Upper lobe of right lung (tissue), 1 donor: Measurements from ENCODE around the gene LYSMD3. TPM values are rescaled to one million over a fixed set of nuclear protein-coding genes. Genes with fewer than 3 reads are reported as not detected.

Experiments
- ATAC-seq: fragments of 200-7000 bp; cut with Tn5 transposase; one replicate; pipeline ENCODE4 v1.9.1; 2020; ENCODE audit warnings: mild to moderate bottlenecking, moderate library complexity
- DNase-seq: peaks from one replicate; pipeline ENCODE4 v3.0.0-alpha.2; 2020
- H3K27ac ChIP-seq: fragments of 200-600 bp; one replicate; pipeline ENCODE4 v1.8.0; 2022
- H3K27me3 ChIP-seq: fragments of 200-600 bp; one replicate; pipeline ENCODE4 v1.8.0; 2022; ENCODE audit warnings: mild to moderate bottlenecking
- H3K36me3 ChIP-seq: fragments of 200-600 bp; one replicate; pipeline ENCODE4 v1.8.0; 2022
- H3K4me1 ChIP-seq: fragments of 200-600 bp; one replicate; pipeline ENCODE4 v1.8.0; 2022
- H3K4me3 ChIP-seq: fragments of 200-600 bp; one replicate; pipeline ENCODE4 v1.8.0; 2022; ENCODE audit warnings: mild to moderate bottlenecking
- H3K9me3 ChIP-seq: fragments of 200-600 bp; one replicate; pipeline ENCODE4 v1.8.0; 2022
- intact Hi-C: fragments of 100-400 bp; cut with DNase I; formaldehyde crosslinking; loops from one replicate; pipeline ENCODE4 v1.11.0; 2022
- total RNA-seq: library from RNA; stranded (reverse); fragmentation: NEBNext Ultra II Directional; extraction: Animal tissue kit (Norgen Biotek cat#: 25700); gene quantifications from one replicate; pipeline ENCODE4 v1.2.1, GENCODE V29; 2021
- TF ChIP-seq, protein P1 (sequence below): fragments of 200-600 bp; IDR thresholded peaks from one replicate; pipeline ENCODE4 v1.8.0; 2022; ENCODE audit warnings: antibody characterized with exemption
- donor health status: DM: no; HTN: yes; CAD: no; lungs with severe emphysema.

Gene LYSMD3
- total RNA-seq, 1 donor from 2014 or later = 21.0 TPM

DNA sequence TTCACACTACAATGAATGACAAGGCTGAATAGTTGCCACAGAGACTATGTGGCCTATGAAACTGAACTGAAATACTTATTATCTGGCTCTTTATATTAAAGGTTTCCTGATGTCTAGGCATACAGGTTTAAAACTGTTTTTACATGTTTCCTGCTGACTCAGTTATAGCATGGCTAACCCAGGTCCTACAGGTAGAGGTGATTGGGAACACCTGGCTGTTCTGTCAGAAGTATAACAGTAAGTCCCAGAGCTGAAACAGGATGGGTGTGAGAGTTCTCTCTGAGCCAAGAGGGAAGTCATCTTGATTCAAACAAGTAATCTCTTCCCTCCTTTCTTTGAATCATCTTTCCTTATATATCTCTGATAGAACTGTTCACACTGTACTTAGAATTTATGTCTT lies 24.3 kb upstream of the LYSMD3 start:
- H3K9me3 ChIP-seq = no peaks in the 10 kb centered on the region
- intact Hi-C loops = no loop called here
- H3K4me3 ChIP-seq = no peak overlapping the region
- peaks cover 8% of the 10 kb centered on the region for H3K4me1 ChIP-seq
- H3K27ac ChIP-seq = no peak overlapping the region
- TF ChIP-seq, protein P1, sequence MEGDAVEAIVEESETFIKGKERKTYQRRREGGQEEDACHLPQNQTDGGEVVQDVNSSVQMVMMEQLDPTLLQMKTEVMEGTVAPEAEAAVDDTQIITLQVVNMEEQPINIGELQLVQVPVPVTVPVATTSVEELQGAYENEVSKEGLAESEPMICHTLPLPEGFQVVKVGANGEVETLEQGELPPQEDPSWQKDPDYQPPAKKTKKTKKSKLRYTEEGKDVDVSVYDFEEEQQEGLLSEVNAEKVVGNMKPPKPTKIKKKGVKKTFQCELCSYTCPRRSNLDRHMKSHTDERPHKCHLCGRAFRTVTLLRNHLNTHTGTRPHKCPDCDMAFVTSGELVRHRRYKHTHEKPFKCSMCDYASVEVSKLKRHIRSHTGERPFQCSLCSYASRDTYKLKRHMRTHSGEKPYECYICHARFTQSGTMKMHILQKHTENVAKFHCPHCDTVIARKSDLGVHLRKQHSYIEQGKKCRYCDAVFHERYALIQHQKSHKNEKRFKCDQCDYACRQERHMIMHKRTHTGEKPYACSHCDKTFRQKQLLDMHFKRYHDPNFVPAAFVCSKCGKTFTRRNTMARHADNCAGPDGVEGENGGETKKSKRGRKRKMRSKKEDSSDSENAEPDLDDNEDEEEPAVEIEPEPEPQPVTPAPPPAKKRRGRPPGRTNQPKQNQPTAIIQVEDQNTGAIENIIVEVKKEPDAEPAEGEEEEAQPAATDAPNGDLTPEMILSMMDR = no peak
- H3K36me3 ChIP-seq = no peaks in the 10 kb centered on the region
- no peak for DNase-seq
- ATAC-seq = no peak
- peaks cover 30% of the 10 kb centered on the region for H3K27me3 ChIP-seq

DNA sequence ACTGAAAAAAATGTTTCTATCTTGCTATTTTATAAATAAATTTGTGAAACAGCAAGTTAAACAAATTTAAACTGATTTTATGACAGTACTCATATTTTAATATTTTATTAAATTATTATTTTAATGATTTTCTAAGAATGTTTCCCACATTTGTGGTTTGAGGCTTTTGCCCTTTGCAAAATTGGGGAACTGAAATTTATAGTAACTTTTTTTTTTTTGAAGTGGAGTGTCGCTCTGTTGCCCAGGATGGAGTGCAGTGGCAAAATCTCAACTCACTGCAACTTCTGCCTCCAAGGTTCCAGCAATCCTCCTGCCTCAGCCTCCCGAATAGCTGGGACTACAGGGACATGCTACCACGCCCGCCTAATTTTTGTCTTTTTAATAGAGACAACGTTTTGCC lies 22.0 kb upstream of the LYSMD3 start:
- H3K9me3 ChIP-seq = no peaks in the 10 kb centered on the region

DNA sequence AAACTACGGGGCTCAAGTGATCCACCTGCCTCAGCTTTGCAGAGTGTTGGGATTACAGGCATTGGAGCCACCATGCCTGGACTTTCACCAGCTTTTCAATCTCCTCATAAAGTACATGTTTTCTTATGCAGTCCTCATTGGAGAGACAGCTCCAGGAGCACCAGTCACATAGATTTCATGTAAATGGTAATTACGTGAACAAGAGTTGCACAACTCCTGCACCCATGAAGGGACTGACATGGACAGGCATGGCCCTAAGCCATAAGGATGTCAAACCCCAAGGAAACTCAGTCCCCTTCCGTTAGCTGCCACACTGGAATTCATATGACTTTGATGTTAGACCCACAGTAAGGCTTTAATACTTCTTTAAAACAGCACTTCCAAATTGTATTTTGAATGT lies 21.6 kb upstream of the LYSMD3 start:
- Histone ChIP-seq H3K27me3 (peaks cover 9% of the 10 kb centered on the region), H3K27ac (no peak overlapping the region), H3K9me3 (no peaks in the 10 kb centered on the region), H3K36me3 (no peaks in the 10 kb centered on the region), H3K4me3 (no peak overlapping the region), H3K4me1 (no peaks in the 10 kb centered on the region)
- no peak for ATAC-seq
- DNase-seq = no peak
- intact Hi-C loops = no loop called here
- TF ChIP-seq, protein P1 = no peak

More for the DNA sequence above, 22.0 kb upstream of the LYSMD3 start:
- Histone ChIP-seq H3K27ac (no peak overlapping the region), H3K4me3 (no peak overlapping the region), H3K4me1 (no peaks in the 10 kb centered on the region), H3K27me3 (peaks cover 10% of the 10 kb centered on the region), H3K36me3 (no peaks in the 10 kb centered on the region)
- intact Hi-C loops = no loop called here
- TF ChIP-seq, protein P1 = no peak
- ATAC-seq (no peak), DNase-seq (no peak)

DNA sequence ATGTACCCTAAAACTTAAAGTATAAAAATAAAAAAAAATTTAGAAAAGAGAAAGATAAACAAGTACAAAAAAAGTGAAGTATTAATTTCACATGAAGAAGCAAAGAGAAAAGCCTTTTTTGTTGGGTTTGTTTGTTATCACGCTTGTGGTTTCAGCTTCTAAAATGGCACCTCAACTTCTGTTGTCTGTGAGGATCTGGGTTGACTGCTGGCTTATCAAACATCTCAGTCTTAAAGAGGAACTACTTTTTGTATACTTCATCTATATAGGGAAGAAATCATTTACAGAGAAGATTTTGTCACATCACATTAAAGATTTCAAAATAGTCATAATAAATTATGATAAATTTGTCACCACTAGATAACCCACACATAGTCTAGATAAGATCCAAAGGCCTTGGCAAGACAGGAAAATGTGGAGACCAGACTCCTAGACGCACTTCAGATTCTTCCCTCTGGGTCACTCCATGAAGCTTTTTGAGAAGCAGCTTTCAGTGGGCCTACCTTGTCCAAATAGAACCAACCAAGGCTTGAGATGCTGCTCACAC lies 20.4 kb upstream of the LYSMD3 start:
- DNase-seq (no peak), ATAC-seq (no peak)
- Histone ChIP-seq H3K27ac (no peak overlapping the region), H3K4me1 (no peaks in the 10 kb centered on the region), H3K9me3 (no peaks in the 10 kb centered on the region), H3K36me3 (no peaks in the 10 kb centered on the region), H3K27me3 (no peaks in the 10 kb centered on the region), H3K4me3 (no peak overlapping the region)
- TF ChIP-seq, protein P1 = no peak
- intact Hi-C loops = no loop called here

DNA sequence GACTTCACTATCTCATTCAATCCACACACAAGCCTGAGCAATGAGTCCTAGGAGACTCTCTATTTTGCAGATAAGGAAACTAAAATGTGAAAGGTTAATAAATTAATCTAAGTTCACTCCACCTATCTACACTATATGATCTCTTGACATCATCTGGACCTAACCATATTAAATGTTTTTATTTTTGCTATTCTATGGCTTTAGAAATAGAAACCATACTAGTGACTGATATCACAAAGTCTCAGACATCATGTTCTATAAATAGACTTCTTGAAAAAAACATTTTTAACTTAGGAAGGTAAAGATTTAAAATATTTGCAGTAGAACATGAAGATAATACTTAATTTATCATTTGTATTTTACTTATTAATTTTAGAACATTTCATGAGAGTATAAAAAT lies 19.8 kb upstream of the LYSMD3 start:
- no peak for DNase-seq
- no peak for ATAC-seq

More for the DNA sequence above, 19.8 kb upstream of the LYSMD3 start:
- Histone ChIP-seq H3K4me3 (no peak overlapping the region), H3K36me3 (no peaks in the 10 kb centered on the region), H3K4me1 (no peaks in the 10 kb centered on the region), H3K27ac (no peak overlapping the region), H3K27me3 (no peaks in the 10 kb centered on the region), H3K9me3 (no peaks in the 10 kb centered on the region)
- intact Hi-C loops = no loop called here
- TF ChIP-seq, protein P1 = no peak
